Globus pallidus (tissue), 1 donor: ENCODE results near the gene ARFGAP2.
"Not testable (repeated sequence)": the region's sequence is repeated elsewhere in the genome, so short reads cannot be mapped to it uniquely, and the experiment has no call there.

Experiments
- DNase-seq: peaks from one replicate; pipeline ENCODE4 v3.0.0-alpha.2; 2015; ENCODE audit warnings: low spot score

The ARFGAP2 gene

DNA sequence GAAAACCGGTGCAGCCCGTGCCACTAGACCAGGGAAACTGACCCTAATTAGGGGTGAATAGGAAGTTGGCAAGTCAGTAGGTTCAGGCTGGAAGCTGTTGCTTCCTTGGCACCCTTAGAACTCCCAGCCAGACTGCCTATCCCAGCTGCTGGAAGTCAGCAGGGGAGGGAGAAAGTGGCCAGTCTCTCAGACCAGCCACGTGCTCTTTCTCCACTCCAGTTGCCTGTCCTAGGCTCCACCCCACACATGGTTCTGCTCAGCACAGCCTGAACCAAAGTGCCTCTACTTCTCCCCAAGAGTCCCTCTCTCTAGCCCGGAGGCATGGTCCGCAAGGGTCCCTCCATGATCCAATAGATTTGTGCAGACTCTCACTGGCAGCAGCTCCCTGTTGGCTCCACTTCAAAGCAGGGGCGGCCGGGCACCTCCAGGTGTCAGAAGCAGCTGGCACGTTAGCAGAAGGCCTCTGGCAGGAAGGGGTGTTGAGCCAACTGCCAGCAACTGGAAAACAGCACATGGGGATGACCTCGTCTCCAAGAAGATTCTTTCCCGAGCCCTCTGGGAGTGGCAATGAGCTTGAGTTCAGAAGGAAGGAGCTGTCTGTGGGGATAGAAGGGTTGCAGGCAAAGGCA is 27.7 kb downstream of the ARFGAP2 start:
- DNase-seq: peak; percentile 61

DNA sequence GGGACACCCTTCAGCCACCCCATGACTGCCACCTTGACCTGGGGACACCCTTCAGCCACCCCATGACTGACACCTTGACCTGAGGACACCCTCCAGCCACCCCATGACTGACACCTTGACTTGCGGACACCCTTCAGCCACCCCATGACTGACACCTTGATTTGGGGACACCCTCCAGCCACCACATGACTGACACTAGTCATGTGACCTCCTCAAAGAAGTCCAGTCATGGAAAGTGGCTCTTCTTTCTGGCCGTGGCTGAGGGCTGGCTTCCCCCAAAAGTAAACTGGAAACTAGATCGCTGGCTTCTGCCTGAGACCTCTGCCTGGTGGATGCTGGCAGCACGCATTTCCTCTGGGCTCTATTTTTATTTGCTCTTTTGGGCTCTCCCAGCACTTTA is 28.4 kb downstream of the ARFGAP2 start:
- no peak for DNase-seq

DNA sequence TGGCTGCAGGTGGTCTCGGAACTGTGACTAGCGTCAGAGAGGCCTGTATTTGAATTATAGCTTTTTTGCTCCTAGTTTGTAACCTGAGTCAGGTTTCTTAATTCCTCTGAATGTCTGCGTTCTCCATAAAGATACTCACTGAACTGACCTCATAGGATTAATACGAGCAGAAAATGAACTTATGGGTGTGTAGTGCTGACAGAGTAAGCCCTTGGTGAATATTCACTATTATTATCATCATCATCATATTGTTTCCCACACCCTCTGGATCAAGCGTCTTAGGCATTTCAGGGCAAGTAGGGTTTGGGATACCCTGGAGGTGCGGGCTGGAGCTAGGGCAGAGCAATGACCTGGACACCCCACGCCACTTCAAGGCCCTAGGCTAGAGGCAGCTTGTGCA is 29.0 kb downstream of the ARFGAP2 start:
- no peak for DNase-seq

DNA sequence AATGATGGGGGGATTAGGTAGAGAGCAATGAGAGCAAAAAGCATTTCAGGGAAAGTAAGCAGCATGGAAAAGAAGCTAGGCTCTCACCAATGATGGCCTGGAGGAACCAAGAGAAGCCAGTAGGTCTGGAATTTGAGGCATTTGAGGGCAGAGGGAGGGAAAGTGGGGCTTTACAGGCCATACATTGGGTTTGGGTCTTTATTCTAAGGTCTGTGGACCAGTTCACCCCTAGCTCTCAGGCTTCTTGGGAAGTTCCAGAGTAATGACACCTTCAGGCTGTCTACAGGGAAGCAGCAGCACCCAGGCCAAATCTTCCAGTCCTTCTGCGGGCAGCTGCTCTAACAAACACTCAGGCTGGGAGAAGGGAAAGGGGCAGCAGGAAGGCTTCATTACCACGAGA is 29.4 kb downstream of the ARFGAP2 start:
- no peak for DNase-seq

DNA sequence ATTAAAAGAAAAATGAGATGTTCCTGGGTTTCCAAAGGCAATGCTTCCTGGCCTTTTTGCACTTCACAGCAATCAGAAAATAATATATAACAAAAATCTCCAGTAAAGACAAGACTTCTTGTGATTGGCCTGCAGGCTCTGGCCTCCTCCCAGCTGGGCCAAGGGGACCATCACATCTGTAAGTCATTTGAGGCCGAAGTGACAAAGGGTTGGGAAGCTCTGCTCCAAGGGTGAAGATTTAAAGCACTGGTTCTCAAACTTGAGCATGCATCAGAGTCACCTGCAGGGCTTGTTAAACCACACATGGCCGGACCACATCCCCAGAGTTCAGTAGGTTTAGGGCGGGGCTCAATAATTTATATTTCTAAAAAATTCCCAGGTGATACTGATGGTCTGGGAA is 32.1 kb downstream of the ARFGAP2 start:
- DNase-seq: no peak

DNA sequence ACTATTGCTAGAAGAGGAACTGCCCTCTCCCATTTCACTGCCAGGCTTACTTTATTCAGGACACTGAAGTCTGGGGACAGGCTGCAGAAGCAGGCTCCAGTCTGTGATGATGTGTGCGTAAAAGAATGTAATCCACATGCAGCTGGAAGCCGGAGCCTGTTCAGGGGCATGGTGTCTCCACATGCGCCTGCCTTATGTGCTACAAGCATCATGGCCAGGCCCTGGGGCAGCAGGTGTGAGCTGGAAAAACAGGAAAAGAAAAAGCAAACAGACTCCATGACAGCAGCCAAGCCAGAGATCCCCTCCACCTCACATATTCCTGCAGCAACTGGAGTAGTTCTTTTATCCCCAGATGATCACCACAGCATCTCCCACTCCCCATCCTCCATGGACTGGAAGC is 33.4 kb downstream of the ARFGAP2 start:
- no peak for DNase-seq

DNA sequence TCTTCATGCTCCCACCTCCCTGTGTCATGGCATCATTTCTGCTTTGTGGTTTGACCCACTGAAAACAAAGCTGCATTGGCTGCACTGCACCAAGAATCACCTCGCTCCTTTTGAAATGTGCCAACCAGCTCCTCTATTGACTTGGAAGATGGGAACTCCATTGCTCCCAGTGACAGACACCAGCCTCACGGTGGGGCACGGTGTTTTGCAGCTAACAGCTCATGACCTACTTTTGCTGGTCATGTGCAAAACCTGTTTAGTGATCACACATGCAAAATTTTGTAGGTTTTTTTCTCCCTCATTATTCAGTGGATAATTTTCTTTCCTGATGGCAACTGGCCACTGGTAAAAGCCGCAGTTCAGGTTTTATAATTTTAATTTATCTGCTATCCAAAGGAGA is 36.8 kb downstream of the ARFGAP2 start:
- DNase-seq: no peak

DNA sequence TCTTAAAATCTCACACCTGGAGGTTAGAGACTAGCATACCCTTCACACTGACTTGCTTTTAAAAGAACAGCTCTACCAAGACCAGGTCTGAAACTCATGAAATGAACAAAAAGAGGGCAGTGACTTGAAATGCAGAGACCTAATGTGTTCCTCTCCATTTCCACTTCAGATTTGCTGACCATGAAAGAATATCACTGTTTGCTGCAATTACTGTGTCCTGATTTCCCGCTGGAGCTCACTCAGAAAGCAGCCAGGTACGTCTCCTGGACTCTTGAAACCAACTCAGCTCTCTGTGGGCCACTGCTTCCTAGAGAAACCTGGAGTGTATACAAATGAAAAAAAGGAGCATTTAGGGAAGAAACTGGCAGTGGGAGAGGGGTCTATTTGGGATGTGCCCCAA is 39.2 kb downstream of the ARFGAP2 start:
- DNase-seq: no peak

DNA sequence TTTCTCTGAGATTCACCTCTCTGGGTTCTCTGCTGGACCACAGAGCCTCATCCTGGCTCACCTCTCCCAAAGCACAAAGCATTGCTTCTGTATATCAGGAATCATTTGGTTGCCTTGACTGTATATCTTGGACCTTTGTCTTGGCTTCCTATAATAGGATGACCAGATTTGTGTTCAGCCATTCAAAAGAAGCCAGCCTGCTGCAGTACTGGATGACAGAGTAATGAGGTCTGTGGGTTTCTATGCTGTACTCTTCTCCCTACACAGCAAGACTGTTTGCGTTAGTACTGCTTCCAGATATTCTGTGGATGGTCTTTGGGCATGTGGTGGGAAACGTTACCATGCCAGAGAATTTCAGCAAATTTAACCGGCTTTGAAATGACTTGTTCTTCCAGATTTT is 39.8 kb downstream of the ARFGAP2 start:
- no peak for DNase-seq

DNA sequence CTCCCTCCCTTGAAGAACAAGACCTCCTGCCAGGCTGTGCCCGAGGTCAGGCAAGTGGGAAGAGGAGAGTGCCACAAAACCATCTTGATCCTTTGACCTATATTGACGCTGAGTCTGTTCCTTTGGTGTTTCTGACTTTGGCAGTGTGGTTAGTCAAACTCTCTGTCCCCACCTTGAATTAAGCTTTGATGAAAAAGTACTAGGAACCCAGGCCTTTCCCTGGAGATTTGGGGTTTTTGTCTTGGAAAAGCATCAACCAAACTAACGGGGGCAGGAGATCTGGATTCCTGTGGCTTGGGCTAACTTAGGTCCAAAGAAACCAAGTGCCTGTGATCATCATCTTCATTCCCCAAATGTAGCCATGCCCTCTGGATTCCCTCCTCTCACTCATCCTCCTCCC is 40.4 kb downstream of the ARFGAP2 start:
- no peak for DNase-seq

DNA sequence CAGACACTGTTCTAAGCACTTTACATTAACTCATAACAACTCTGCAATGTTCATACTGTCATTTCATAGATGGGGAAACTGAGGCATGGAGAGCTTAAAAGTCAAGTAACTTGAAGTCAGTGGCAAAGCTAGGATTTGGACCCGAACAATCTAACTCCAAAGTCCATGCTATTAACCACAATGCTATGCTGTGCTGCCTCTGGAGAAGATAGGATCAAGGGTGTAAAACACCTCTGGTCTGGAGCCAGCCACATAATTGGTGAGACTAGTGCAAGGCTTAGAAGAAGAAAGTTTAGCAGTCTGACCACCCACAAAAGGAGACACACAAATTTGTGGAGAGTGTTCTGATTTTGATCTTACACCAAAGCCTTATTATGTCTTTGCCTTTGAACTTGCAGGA is 43.7 kb downstream of the ARFGAP2 start:
- DNase-seq: no peak

DNA sequence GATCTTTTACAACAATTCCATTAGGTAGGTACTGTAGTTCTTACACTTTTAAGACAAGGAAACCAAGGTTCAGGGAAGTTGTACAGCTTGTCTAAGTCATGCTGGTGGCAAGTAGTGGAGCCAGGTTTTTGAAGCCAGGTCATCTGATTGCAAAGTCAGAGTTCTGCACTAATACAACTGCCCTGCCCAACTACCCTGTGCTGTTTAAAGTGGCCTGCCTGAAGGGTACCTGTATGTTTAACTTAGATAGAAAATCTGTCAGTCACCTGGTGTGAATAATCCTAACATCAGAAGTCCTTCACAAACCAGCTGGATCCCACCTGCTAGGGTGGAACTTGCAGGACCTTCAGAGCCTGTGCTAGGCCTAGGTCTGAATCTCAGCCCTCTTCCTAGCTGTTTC is 44.2 kb downstream of the ARFGAP2 start:
- no peak for DNase-seq

DNA sequence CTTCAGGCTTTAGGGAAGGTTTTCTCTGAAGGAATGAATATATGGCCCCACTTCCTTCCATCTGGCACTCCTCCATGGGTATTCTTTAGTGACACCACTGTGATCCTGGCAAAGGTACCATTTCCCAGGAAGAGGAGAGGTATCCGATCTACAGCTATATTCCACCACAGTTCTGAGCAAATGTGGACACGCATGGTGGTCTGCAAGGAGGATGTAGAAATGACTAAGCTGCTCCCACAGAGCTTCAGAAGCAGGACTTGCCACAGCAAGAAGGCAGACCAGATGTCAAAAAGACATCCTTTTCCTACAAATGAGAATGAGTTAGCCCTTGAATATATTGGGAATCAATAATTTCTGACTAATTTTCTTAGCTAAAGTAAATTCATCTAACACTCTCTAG is 45.5 kb downstream of the ARFGAP2 start:
- no peak for DNase-seq

DNA sequence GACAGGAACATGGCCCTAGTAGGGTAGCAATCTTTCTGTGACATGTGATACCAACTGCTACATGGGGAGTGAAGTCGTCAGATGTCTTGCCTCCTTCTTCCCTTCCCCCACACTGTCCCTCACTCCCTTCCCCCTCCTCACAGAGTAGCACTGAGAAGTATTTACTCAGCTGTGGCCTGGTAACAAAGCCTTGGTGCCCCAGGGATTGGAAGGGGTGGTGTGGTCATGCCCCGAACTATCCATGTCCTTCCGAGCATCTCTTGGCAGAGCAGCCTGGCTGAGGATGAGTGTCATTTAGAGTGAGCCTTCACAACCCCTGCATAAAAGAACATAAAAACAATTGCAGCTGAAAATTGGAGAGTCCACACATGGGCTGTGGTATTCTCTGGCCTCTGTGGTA is 46.1 kb downstream of the ARFGAP2 start:
- no peak for DNase-seq

DNA sequence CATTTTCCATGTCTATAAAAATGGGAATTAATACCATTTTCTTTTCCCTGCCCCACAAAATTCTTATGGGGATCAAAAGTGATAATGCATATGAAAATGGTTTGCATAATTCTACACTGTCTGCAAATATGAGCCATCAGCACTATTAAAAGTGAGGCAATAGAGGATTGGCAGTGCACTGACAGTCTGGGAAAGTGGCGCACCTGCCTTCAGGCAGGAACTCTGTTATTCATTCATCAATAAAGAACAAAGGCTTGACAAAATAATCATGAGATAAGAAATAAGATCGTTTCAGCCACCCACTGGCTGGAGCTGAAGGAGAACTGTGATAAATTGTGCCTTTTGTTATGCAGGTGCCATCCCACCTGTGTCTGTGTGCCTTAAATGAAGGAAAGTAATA is 49.5 kb downstream of the ARFGAP2 start:
- no peak for DNase-seq

DNA sequence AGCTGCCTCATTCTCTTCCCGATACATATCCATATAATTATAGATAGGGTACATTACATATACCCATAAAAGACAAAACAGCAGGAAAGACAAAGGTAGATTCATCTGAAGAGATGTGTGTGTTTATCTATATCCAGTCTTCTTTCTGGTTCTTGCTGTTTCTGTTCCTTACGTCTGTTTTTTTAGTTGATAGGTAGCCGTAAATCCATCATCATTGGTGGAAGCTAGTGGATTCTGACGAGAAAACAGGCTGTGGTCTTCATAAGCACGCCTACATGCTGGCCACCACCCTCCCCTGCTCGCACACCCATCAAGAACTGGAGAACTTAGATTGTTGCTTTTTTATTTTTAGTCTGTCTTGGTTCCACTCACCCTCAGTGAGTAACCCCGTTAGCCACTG is 51.6 kb downstream of the ARFGAP2 start:
- no peak for DNase-seq

DNA sequence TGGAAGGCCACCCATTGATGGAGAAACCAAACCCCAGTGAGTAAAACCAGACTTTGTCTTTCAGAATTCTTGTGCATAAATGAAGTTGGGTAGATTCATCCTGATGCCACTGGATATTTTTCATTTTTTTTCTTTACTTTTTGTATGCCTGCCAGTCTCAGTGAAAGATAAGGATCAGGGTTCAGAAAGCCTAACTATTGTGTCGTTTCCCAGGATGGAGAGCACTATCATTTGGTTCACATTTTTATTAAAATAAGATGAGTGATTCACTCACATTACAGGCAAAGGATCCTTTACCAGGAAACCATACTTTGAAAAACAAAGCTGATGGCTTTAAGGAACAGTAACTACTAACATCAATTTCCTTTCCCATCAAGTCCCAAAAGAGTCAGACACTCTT is 52.0 kb downstream of the ARFGAP2 start:
- DNase-seq: no peak

DNA sequence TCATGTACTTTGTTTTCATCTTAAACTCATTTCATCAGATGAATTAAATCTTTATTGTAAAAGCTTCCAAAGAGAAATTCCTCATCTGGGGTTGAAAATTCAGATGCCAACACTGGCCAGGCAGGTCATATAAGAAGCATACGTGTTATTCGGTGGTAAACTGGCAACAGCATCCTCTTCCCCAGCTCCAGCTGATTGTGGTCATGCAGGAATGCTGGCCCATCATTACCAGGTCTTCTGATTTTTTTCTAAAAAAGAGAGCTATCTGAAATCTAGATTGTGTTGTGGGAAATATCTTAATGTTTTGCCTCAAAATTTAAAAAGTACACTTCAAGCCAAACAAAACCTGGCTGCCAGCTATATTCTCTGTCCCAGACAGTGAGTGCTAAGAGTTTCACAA is 53.6 kb downstream of the ARFGAP2 start:
- no peak for DNase-seq

DNA sequence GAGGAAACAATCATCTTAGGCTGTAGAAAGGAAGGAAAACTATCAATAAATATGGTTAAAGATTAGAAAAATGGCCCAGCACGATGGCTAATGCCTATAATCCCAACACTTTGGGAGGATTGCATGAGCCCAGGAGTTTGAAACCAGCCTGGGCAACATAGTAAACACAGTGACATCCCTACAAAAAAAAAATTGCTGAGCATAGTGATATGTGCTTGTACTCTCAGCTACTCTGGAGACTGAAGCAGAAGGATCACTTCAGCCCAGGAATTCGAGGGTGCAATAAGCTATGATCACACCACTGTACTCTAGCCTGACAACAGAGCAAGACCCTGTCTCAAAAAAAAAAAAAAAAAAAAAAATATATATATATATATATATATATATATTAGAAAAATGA is 54.9 kb downstream of the ARFGAP2 start:
- DNase-seq: no peak

DNA sequence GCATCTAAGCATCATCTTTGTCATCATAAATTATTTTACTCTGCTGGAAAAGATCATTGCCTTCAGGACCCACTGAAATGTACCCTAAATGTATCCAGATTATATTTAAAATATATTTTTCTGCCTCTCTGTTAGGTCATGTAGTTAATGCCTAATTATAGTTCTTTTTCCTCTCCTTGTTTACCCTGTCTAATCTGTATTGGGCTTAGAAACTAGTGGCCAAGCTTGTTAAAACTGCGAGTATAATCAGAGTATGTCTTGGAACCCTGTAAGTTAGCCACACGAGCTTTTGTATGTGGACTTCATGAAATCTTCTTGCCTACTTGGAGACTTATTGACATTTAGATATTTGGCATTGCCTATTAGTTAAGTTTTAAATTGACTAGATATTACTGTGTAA is 55.6 kb downstream of the ARFGAP2 start:
- no peak for DNase-seq

DNA sequence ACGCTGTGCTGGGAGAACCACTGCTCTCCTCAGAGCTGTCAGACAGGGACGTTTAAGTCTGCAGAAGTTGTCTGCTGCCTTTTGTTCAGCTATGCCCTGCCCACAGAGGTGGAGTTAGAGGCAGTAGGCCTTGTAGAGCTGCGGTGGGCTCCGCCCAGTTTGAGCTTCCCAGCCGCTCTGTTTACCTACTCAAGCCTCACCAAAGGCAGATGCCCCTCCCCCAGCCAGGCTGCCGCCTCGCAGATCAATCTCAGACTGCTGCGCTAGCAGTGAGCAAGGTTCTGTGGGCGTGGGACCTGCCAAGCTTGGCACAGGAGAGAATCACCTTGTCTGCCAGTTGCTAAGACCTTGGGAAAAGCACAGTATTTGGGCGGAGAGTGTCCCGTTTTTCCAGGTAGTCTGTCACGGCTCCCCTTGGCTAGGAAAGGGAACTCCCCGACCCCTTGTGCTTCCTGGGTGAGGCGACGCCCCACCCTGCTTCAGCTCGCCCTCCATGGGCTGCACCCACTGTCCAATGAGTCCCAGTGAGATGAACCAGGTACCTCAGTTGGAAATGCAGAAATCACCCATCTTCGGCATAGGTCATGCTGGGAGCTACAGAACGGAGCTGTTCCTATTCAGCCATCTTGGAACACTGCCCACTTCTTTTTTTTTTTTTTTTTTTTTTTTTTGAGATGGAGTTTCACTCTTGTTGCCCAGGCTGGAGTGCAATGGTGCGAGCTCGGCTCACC is 57.6 kb downstream of the ARFGAP2 start:
- not testable (repeated sequence) for DNase-seq
